T-helper 2 cell treated with Interferon-gamma antibody and Interleukin-4, amounts not matched to agents 5 μg/mL and 100 μg/mL, for 36 hours (primary cell): Measurements from ENCODE around the gene RAD50.
"Not testable (repeated sequence)": the region's sequence is repeated elsewhere in the genome, so short reads cannot be mapped to it uniquely, and the experiment has no call there.

ENCODE experiments used
- DNase-seq: peaks from one replicate; pipeline ENCODE4 v3.0.0; 2021; ENCODE audit warnings: low spot score
- H3K27ac Mint-ChIP-seq: one replicate; pipeline ENCODE4 v1.8.0; 2021; ENCODE audit warnings: mild to moderate bottlenecking, mixed read lengths
- H3K27me3 Mint-ChIP-seq: one replicate; pipeline ENCODE4 v1.8.0; 2021; ENCODE audit warnings: low read depth, mixed read lengths
- H3K36me3 Mint-ChIP-seq: one replicate; pipeline ENCODE4 v1.8.0; 2021; ENCODE audit warnings: low read depth, mixed read lengths
- H3K4me1 Mint-ChIP-seq: one replicate; pipeline ENCODE4 v1.8.0; 2021; ENCODE audit warnings: low read depth, mixed read lengths
- H3K4me3 Mint-ChIP-seq: one replicate; pipeline ENCODE4 v1.8.0; 2022; ENCODE audit warnings: mild to moderate bottlenecking, moderate library complexity, mixed read lengths
- H3K9me3 Mint-ChIP-seq: one replicate; pipeline ENCODE4 v1.8.0; 2021; ENCODE audit warnings: mixed read lengths

RAD50 gene

DNA sequence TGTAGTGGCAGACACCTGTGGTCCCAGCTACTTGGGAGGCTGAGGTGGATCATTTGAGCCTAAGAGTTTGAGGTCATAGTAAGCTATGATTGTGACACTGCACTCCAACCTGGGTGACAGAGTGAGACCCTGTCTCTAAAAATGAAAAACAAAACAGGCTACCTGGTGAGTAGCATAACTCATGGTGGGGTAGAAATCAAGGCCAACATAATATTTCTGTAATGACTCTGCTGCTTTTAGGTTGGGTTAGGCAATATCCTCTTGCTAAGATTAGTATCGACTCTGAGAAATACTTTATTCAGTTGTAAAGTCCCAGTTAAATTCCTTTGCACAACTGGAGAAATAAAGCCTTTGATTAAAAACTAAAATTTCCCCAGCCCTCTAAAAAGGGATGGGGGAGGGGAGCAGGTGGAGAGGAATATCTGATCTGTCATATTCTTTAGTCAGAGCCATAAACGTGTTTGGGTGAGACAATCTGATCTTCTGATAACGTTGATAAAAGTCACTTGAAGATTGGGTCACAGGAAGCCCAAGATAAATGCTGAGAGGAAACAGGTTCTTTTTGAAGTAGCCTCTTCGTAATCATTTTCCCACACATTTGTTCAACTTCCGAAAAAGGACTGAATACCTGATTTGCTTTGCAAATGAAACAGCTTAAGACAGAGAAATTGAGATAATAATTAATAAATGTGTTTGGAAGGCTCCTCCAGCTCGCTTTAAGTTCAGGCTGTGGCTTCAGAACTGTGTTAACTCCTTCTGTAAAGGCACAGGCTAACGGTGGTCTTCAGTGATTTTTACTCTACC, 132.0 kb downstream of the RAD50 start:
- peak; percentile 53 for DNase-seq
- Mint-ChIP-seq H3K4me3 (peak overlapping the region; percentile 47), H3K36me3 (peaks cover 13% of the 10 kb centered on the region), H3K27me3 (no peaks in the 10 kb centered on the region), H3K27ac (peak overlapping the region; percentile 81), H3K9me3 (no peaks in the 10 kb centered on the region), H3K4me1 (peaks cover 41% of the 10 kb centered on the region)

DNA sequence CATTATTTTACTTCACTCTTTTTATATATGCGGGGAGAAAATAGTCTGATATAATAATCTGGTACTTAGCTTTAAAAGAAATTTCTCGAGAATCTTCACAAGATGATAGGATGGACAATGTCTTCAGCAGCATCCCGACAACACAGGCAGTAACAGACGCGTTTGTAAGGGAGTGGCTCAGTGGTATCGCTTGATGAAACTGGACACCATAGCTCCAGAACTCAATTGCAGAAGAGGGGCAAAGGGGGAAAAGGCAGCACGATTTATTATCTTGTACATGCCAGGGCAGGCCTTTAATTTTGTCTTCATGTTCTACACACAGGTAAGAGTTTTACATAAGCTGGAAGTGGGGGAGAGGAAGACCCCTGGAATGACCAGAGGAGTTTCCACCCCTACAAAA, 132.7 kb downstream of the RAD50 start:
- Mint-ChIP-seq H3K27ac (peak overlapping the region; percentile 28), H3K9me3 (no peaks in the 10 kb centered on the region), H3K27me3 (no peaks in the 10 kb centered on the region), H3K4me1 (peaks cover 37% of the 10 kb centered on the region), H3K4me3 (no peak overlapping the region), H3K36me3 (peaks cover 13% of the 10 kb centered on the region)
- no peak for DNase-seq

DNA sequence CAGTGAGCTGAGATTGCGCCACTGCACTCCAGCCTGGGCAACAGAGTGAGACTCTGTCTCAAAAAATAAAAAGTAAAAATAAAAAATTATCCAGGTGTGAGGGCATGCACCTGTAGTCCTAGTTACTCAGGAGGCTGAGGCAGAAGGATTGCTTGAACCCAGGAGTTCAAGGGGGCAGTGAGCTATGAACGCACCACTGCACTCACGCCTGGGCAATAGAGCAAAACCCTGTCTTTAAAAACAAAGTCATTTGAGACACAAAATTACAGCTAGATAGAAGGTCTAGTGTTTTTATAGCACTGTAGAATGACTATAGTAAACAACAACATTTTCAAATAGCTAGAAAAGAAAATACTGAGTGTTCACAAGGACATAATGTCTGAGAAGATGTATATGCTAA, 133.4 kb downstream of the RAD50 start:
- peaks cover 31% of the 10 kb centered on the region for H3K4me1 Mint-ChIP-seq
- H3K27me3 Mint-ChIP-seq = no peaks in the 10 kb centered on the region
- H3K36me3 Mint-ChIP-seq = peaks cover 12% of the 10 kb centered on the region
- H3K9me3 Mint-ChIP-seq = no peaks in the 10 kb centered on the region
- H3K27ac Mint-ChIP-seq = no peak overlapping the region
- DNase-seq = no peak
- no peak overlapping the region for H3K4me3 Mint-ChIP-seq

DNA sequence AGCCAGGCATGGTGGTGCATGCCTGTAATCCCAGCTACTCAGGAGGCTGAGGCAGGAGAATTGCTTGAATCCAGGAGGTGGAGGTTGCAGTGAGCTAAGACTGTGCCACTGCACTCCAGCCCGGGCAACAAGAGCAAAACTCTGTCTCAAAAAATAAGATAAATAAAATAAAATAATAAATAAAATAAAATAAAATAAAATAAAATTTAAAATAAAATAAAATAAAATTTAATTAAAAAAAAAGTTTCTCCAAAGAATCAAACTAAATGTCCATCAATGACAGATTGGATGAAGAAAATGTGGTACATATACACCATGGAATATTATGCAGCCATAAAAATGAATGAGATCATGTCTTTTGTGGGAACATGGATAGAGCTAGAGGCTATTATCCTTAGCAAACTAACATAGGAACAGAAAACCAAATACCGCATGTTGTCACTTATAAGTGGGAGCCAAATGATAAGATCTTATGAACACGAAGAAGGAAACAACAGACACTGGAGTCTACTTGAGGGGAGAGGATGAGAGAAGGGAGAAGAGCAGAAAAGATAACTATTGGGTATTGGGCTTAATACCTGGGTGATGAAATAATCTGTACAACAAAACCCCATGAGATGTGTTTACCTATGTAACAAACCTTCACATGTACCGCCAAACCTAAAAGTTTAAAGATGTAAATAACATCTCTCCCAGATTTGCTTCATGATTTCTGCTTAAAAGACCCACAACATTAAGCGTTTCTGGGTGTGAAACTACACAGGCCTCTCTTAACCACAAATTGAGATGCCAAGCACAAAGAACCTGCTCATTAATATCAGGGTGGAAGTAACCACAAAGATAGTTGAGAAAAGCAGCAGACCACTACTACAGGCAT, 135.2 kb downstream of the RAD50 start:
- H3K27ac Mint-ChIP-seq = peak overlapping the region; percentile 17
- H3K36me3 Mint-ChIP-seq = peaks cover 12% of the 10 kb centered on the region
- not testable (repeated sequence) for DNase-seq, H3K9me3 Mint-ChIP-seq, H3K27me3 Mint-ChIP-seq
- H3K4me1 Mint-ChIP-seq = peaks cover 28% of the 10 kb centered on the region
- H3K4me3 Mint-ChIP-seq = peak overlapping the region; percentile 17

DNA sequence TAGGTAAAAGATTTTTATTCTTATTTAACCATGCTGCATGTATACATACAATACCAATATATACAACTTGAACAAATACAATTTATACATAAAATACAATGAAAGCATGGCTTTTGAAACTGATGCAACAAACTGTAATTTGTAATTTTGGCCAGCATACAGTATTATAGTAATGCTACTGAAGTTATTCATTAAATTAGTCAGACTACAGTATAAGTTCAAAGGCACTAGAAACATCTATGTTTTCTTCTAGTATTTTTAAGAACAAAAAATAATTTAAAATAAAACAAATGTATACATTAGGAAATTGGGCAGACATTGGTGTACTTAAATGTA, 135.8 kb downstream of the RAD50 start:
- Mint-ChIP-seq H3K27ac (no peak overlapping the region), H3K4me1 (peaks cover 26% of the 10 kb centered on the region)
- no peak for DNase-seq

More for the DNA sequence above, 135.8 kb downstream of the RAD50 start:
- Mint-ChIP-seq H3K4me3 (no peak overlapping the region), H3K27me3 (no peaks in the 10 kb centered on the region), H3K9me3 (no peaks in the 10 kb centered on the region), H3K36me3 (peaks cover 13% of the 10 kb centered on the region)
